HG03442 (cell line): Measurements from ENCODE around the gene RARS2.
A peak's percentile ranks its signal among the peaks of the same experiment; 100 is the strongest.
"Not testable (repeated sequence)": the region's sequence is repeated elsewhere in the genome, so short reads cannot be mapped to it uniquely, and the experiment has no call there.

ENCODE experiments used
- ATAC-seq: cut with Tn5 transposase; IDR thresholded peaks from one replicate; pipeline ENCODE4 v1.9.1; 2021; ENCODE audit warnings: mild to moderate bottlenecking, moderate library complexity; ENCODE audit not compliant: unreplicated experiment

The RARS2 gene

GRCh38 chr6:87504441-87504840 is 85.3 kb downstream of the RARS2 start:
- ATAC-seq: no peak

- no peak for ATAC-seq
These were observed 87.8 kb downstream of the RARS2 start for GRCh38 chr6:87501809-87502572.

- no peak for ATAC-seq
These were observed 91.7 kb downstream of the RARS2 start for GRCh38 chr6:87498048-87498447.

- ATAC-seq: peak; percentile 69
These were observed 94.9 kb downstream of the RARS2 start for GRCh38 chr6:87494761-87495422.

GRCh38 chr6:87489326-87489725 is 100.5 kb downstream of the RARS2 start:
- ATAC-seq: not testable (repeated sequence)

- ATAC-seq: no peak
These were observed 102.2 kb downstream of the RARS2 start for GRCh38 chr6:87487555-87487954.

- no peak for ATAC-seq
These were observed 105.3 kb downstream of the RARS2 start for GRCh38 chr6:87484491-87484890.

- no peak for ATAC-seq
These were observed 105.9 kb downstream of the RARS2 start for GRCh38 chr6:87483929-87484328.

- ATAC-seq: no peak
These were observed 107.4 kb downstream of the RARS2 start for GRCh38 chr6:87482366-87482765.

GRCh38 chr6:87481931-87482330 is 107.9 kb downstream of the RARS2 start:
- no peak for ATAC-seq

GRCh38 chr6:87473419-87473903 is 116.3 kb downstream of the RARS2 start:
- peak; percentile 60 for ATAC-seq

GRCh38 chr6:87472525-87473418 is 117.0 kb downstream of the RARS2 start, which contains the start of gene SLC35A1:
TSS of gene SLC35A1 (plus strand) at chr6:87472974. CDS start at chr6:87473004, 30 bp downstream.
- peak; percentile 94 for ATAC-seq

GRCh38 chr6:87465051-87465450 is 124.7 kb downstream of the RARS2 start:
- ATAC-seq: no peak
